GM06990 (cell line): ENCODE data around the gene TPCN2.

Experiments
- DNase-seq: peaks from one replicate; pipeline ENCODE4 v3.0.0-alpha.2; 2011; ENCODE audit not compliant: insufficient read length; ENCODE audit errors: extremely low read depth
- H3K27me3 ChIP-seq: replicated peaks from 2 replicates; pipeline ENCODE4 v1.6.0; 2011; ENCODE audit warnings: low read length; ENCODE audit not compliant: control insufficient read depth, insufficient read depth
- H3K36me3 ChIP-seq: 2 replicates; pipeline ENCODE4 v1.5.1; 2011; ENCODE audit warnings: low read length; ENCODE audit not compliant: control insufficient read depth, insufficient read depth
- H3K4me3 ChIP-seq: replicated peaks from 2 replicates; pipeline ENCODE4 v1.5.1; 2011; ENCODE audit warnings: low read depth, mild to moderate bottlenecking, control low read depth, low read length
- CTCF ChIP-seq: IDR thresholded peaks from 2 replicates; pipeline ENCODE4 v1.5.1; 2011; ENCODE audit warnings: low read length, control low read depth, mild to moderate bottlenecking, inconsistent platforms; ENCODE audit not compliant: insufficient read depth, poor library complexity, severe bottlenecking

The TPCN2 gene

GRCh38 chr11:69063652-69064260, 15.0 kb downstream of the TPCN2 start:
- no peak overlapping the region for H3K4me3 ChIP-seq
- peaks cover 3% of the 10 kb centered on the region for H3K36me3 ChIP-seq
- H3K27me3 ChIP-seq = no peaks in the 10 kb centered on the region
- no peak for DNase-seq
- no peak for TF ChIP-seq CTCF

GRCh38 chr11:69064394-69064957, 15.7 kb downstream of the TPCN2 start:
- no peak for DNase-seq
- Histone ChIP-seq H3K36me3 (peaks cover 2% of the 10 kb centered on the region), H3K27me3 (no peaks in the 10 kb centered on the region), H3K4me3 (no peak overlapping the region)
- TF ChIP-seq CTCF = no peak

- Histone ChIP-seq H3K4me3 (no peak overlapping the region), H3K36me3 (peaks cover 2% of the 10 kb centered on the region), H3K27me3 (no peaks in the 10 kb centered on the region)
- TF ChIP-seq CTCF = no peak
- no peak for DNase-seq
These were observed 16.5 kb downstream of the TPCN2 start for GRCh38 chr11:69065147-69065710.

- no peak for DNase-seq
- H3K36me3 ChIP-seq = peaks cover 2% of the 10 kb centered on the region
- H3K27me3 ChIP-seq = no peaks in the 10 kb centered on the region
- TF ChIP-seq CTCF = no peak
- no peak overlapping the region for H3K4me3 ChIP-seq
These were observed 17.7 kb downstream of the TPCN2 start for GRCh38 chr11:69066122-69067112.

GRCh38 chr11:69067200-69067599, 18.5 kb downstream of the TPCN2 start:
- Histone ChIP-seq H3K36me3 (peaks cover 2% of the 10 kb centered on the region), H3K4me3 (no peak overlapping the region), H3K27me3 (no peaks in the 10 kb centered on the region)
- no peak for DNase-seq
- no peak for TF ChIP-seq CTCF
